Ovary (tissue), 3 donors: ENCODE measurements around the gene EMP2.
A peak's percentile ranks its signal among the peaks of the same experiment; 100 is the strongest.

ENCODE experiments used
- CTCF ChIP-seq, 3 donors: fragments of 450-650 bp in 2 of 3; fragments of 200-600 bp in 1 of 3; IDR thresholded peaks; one replicate each; pipeline versions ENCODE4 v1.5.1 to v1.8.0; 2016 to 2022; ENCODE audit warnings: antibody characterized with exemption in 3 of 3, mild to moderate bottlenecking in 1 of 3
- EP300 ChIP-seq: sonication (generic); formaldehyde crosslinking; IDR thresholded peaks from one replicate; pipeline ENCODE4 v1.6.1; 2017; ENCODE audit warnings: antibody characterized with exemption
- POLR2A ChIP-seq: fragments of 450-650 bp; IDR thresholded peaks from one replicate; pipeline ENCODE4 v1.6.1; 2017; ENCODE audit warnings: antibody characterized with exemption, mild to moderate bottlenecking, moderate library complexity
- donor health status: DM: no; HTN: no; CAD: no.

GRCh38 chr16:10558746-10559641, 21.4 kb downstream of the EMP2 start:
- TF ChIP-seq CTCF (IDR thresholded peaks at IDR 0.05) (no peak), POLR2A (no peak), EP300 (peak; percentile 56)
